ENCODE measurements around the gene HNF1A.

HNF1A gene

DNA sequence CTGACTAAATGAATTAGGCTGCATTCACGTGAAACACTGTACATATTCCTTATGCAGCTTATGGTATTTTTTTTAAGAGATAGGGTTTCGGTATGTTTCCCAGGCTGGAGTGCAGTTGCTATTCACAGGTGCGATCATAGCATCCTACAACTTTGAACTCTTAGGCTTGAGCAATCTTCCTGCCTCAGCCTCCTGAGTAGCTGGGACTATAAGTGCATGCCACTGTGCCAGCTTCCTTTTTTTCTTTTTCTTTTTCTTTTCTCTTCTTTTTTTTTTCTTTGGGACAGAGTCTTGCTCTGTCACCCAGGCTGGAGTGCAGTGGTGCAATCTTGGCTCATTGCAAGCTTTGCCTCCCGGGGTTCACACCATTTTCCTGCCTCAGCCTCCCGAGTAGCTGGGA is 38.3 kb upstream of the HNF1A start:
- Histone ChIP-seq H3K36me3 (ENCODE audit: insufficient read depth, low read length) (no peaks in the 10 kb centered on the region), H4K20me1 (ENCODE audit: insufficient read depth, low read length, poor library complexity, severe bottlenecking) (no peaks in the 10 kb centered on the region), H3K9ac (ENCODE audit: low read depth, low read length, poor library complexity, severe bottlenecking) (no peak overlapping the region), H3K27me3 (ENCODE audit: insufficient read depth, low read length, poor library complexity, severe bottlenecking) (no peaks in the 10 kb centered on the region), H3K4me2 (ENCODE audit: low read depth, low read length, poor library complexity, severe bottlenecking) (no peak overlapping the region), H3K9me2 (replicated peaks; ENCODE audit: low read depth, low read length) (no peaks in the 10 kb centered on the region), H3K4me1 (ENCODE audit: insufficient read depth, low read length, poor library complexity, severe bottlenecking) (peaks cover 6% of the 10 kb centered on the region), H3K4me3 (ENCODE audit: low read length, poor library complexity, severe bottlenecking) (no peak overlapping the region), H3K79me2 (ENCODE audit: insufficient read depth, low read length) (no peaks in the 10 kb centered on the region), H2AFZ (ENCODE audit: low read length) (no peak overlapping the region), H3F3A (ENCODE audit: low read depth) (no peaks in the 10 kb centered on the region), H3K9me3 (ENCODE audit: insufficient read depth, low read depth, low read length) (no peaks in the 10 kb centered on the region)
- no peak for TF ChIP-seq EZH2phosphoT487 (IDR thresholded peaks at IDR 0.05; ENCODE audit: borderline replicate concordance)
- TF ChIP-seq, protein P1, sequence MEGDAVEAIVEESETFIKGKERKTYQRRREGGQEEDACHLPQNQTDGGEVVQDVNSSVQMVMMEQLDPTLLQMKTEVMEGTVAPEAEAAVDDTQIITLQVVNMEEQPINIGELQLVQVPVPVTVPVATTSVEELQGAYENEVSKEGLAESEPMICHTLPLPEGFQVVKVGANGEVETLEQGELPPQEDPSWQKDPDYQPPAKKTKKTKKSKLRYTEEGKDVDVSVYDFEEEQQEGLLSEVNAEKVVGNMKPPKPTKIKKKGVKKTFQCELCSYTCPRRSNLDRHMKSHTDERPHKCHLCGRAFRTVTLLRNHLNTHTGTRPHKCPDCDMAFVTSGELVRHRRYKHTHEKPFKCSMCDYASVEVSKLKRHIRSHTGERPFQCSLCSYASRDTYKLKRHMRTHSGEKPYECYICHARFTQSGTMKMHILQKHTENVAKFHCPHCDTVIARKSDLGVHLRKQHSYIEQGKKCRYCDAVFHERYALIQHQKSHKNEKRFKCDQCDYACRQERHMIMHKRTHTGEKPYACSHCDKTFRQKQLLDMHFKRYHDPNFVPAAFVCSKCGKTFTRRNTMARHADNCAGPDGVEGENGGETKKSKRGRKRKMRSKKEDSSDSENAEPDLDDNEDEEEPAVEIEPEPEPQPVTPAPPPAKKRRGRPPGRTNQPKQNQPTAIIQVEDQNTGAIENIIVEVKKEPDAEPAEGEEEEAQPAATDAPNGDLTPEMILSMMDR (conservative IDR thresholded peaks at IDR 0.05; ENCODE audit: low read length): no peak

DNA sequence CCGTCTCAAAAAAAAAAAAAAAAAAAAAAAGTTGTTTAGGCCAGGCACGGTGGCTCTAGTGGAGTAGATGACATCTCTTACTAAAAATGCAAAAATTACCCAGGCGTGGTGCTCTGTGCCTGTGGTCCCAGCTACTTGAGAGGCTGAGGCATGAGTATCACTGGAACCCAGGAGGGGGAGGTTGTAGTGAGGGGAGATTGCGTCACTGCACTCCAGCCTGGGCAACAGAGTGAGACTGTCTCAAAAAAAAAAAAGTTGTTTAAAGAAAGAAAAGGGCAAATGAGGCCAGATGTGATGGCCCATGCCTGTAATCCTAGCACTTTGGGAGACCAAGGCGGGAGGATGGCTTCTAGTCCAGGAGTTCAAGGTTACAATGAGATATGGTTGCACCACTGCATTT is 37.5 kb upstream of the HNF1A start:
- Histone ChIP-seq H3K27me3 (ENCODE audit: insufficient read depth, low read length, poor library complexity, severe bottlenecking) (no peaks in the 10 kb centered on the region), H2AFZ (ENCODE audit: low read length) (no peak overlapping the region), H3K4me1 (ENCODE audit: insufficient read depth, low read length, poor library complexity, severe bottlenecking) (peaks cover 6% of the 10 kb centered on the region), H3K9me3 (ENCODE audit: insufficient read depth, low read depth, low read length) (no peaks in the 10 kb centered on the region), H3K4me3 (ENCODE audit: low read length, poor library complexity, severe bottlenecking) (no peak overlapping the region), H3K9me2 (replicated peaks; ENCODE audit: low read depth, low read length) (no peaks in the 10 kb centered on the region), H3K36me3 (ENCODE audit: insufficient read depth, low read length) (no peaks in the 10 kb centered on the region), H3K4me2 (ENCODE audit: low read depth, low read length, poor library complexity, severe bottlenecking) (no peak overlapping the region), H3K79me2 (ENCODE audit: insufficient read depth, low read length) (no peaks in the 10 kb centered on the region), H3F3A (ENCODE audit: low read depth) (no peaks in the 10 kb centered on the region), H4K20me1 (ENCODE audit: insufficient read depth, low read length, poor library complexity, severe bottlenecking) (no peaks in the 10 kb centered on the region), H3K9ac (ENCODE audit: low read depth, low read length, poor library complexity, severe bottlenecking) (no peak overlapping the region)
- no peak for TF ChIP-seq EZH2phosphoT487 (IDR thresholded peaks at IDR 0.05; ENCODE audit: borderline replicate concordance)
- TF ChIP-seq, protein P1 (conservative IDR thresholded peaks at IDR 0.05; ENCODE audit: low read length): no peak

DNA sequence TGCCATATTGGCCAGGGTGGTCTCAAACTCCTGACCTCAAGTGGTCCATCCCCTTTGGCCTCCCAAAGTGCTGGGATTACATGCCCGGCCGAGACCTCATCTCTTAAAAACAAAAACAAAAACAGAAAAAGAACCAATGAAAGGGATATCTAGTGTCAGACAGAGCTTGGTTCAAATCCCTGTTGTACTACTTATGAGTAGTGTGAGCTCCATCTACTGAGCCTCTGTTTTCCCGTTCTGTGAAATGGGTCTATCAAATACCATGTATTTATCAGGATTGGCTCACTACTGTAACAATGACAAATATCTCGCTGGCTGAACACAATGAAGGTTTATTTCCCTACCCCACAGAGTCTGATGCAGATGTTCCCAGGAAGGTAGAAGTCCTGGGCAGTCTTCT is 36.9 kb upstream of the HNF1A start:
- H3K4me2 ChIP-seq (ENCODE audit: low read depth, low read length, poor library complexity, severe bottlenecking): no peak overlapping the region
- no peaks in the 10 kb centered on the region for H3K36me3 ChIP-seq (ENCODE audit: insufficient read depth, low read length)
- H3K4me1 ChIP-seq (ENCODE audit: insufficient read depth, low read length, poor library complexity, severe bottlenecking): peaks cover 6% of the 10 kb centered on the region
- H3F3A ChIP-seq (ENCODE audit: low read depth): no peaks in the 10 kb centered on the region
- H2AFZ ChIP-seq (ENCODE audit: low read length): no peak overlapping the region
- no peak for TF ChIP-seq EZH2phosphoT487 (IDR thresholded peaks at IDR 0.05; ENCODE audit: borderline replicate concordance)
- TF ChIP-seq, protein P1 (conservative IDR thresholded peaks at IDR 0.05; ENCODE audit: low read length): no peak
- H3K9me2 ChIP-seq (replicated peaks; ENCODE audit: low read depth, low read length): no peaks in the 10 kb centered on the region
- H3K9ac ChIP-seq (ENCODE audit: low read depth, low read length, poor library complexity, severe bottlenecking): no peak overlapping the region
- H3K4me3 ChIP-seq (ENCODE audit: low read length, poor library complexity, severe bottlenecking): no peak overlapping the region
- no peaks in the 10 kb centered on the region for H4K20me1 ChIP-seq (ENCODE audit: insufficient read depth, low read length, poor library complexity, severe bottlenecking)
- no peaks in the 10 kb centered on the region for H3K9me3 ChIP-seq (ENCODE audit: insufficient read depth, low read depth, low read length)
- H3K27me3 ChIP-seq (ENCODE audit: insufficient read depth, low read length, poor library complexity, severe bottlenecking): no peaks in the 10 kb centered on the region
- H3K79me2 ChIP-seq (ENCODE audit: insufficient read depth, low read length): no peaks in the 10 kb centered on the region
